Heart left ventricle (tissue), 16 donors: ENCODE results near the gene CAMK2D. TPM values are rescaled to one million over a fixed set of nuclear protein-coding genes. Genes with fewer than 3 reads are reported as not detected.

Source experiments
- ATAC-seq, 4 donors: fragments of 200-7000 bp; cut with Tn5 transposase; one replicate each; pipeline ENCODE4 v1.9.1; 2020 to 2022; ENCODE audit warnings: moderate library complexity in 4 of 4, mild to moderate bottlenecking in 3 of 4, moderate number of reproducible peaks in 1 of 4
- DNase-seq, 5 donors: peaks; one replicate each; pipeline ENCODE4 v3.0.0-alpha.2; 2020
- H3K27ac ChIP-seq, 12 donors: fragments of 200-600 bp; sonication (generic) in 4 of 12; one replicate each; pipeline versions ENCODE4 v1.5.0 to v1.8.0; 2016 to 2022; ENCODE audit warnings: mild to moderate bottlenecking in 2 of 12
- H3K27me3 ChIP-seq, 9 donors: fragments of 200-600 bp; sonication (generic) in 2 of 9; one replicate each; pipeline versions ENCODE4 v1.5.1 to v1.8.0; 2016 to 2022; ENCODE audit warnings: mild to moderate bottlenecking in 3 of 9
- H3K36me3 ChIP-seq, 9 donors: fragments of 200-600 bp; sonication (generic) in 2 of 9; one replicate each; pipeline versions ENCODE4 v1.5.0 to v1.8.0; 2018 to 2022; ENCODE audit warnings: mild to moderate bottlenecking in 2 of 9
- H3K4me1 ChIP-seq, 12 donors: fragments of 200-600 bp; sonication (generic) in 4 of 12; one replicate each; pipeline versions ENCODE4 v1.5.0 to v1.8.0; 2016 to 2022; ENCODE audit warnings: mild to moderate bottlenecking in 3 of 12
- H3K4me3 ChIP-seq, 12 donors: fragments of 200-600 bp; sonication (generic) in 4 of 12; one replicate each; pipeline versions ENCODE4 v1.5.0 to v1.8.0; 2017 to 2022; ENCODE audit warnings: mild to moderate bottlenecking in 9 of 12, moderate library complexity in 4 of 12
- H3K9me3 ChIP-seq, 12 donors: fragments of 200-600 bp; sonication (generic) in 4 of 12; one replicate each; pipeline versions ENCODE4 v1.5.0 to v1.8.0; 2016 to 2022; ENCODE audit warnings: mild to moderate bottlenecking in 1 of 12
- POLR2A ChIP-seq, 2 donors: fragments of 450-650 bp; IDR thresholded peaks; one replicate each; pipeline ENCODE4 v1.6.1; 2017; ENCODE audit warnings: antibody characterized with exemption in 2 of 2, mild to moderate bottlenecking in 2 of 2, moderate library complexity in 2 of 2
- WGBS, 4 donors: extraction: QIAGEN DNeasy Blood & Tissue Kit in 2 of 4; methylation state at CpG; one replicate each; pipeline versions ENCODE4 v1.1.5 to v1.1.7; 2013 to 2018; 5-methylcytosine and 5-hydroxymethylcytosine counted together
- intact Hi-C, 10 donors: fragments of 100-400 bp; cut with DNase I; formaldehyde crosslinking; loops; one replicate each; pipeline versions ENCODE4 v1.11.1 to v1.14.2; 2022
- polyA plus RNA-seq, 2 donors: library from polyadenylated mRNA; stranded (reverse); fragments of 200-250 nt; gene quantifications; one replicate each; pipeline ENCODE4 v1.2.3, GENCODE V29; 2013
- total RNA-seq, 9 donors: library from RNA; depleted of rRNA in 2 of 9; stranded (reverse); fragments of >200 nt in 2 of 9; fragmentation: NEBNext Ultra II Directional in 3 of 9; extraction: Animal tissue kit (Norgen Biotek cat#: 25700) in 3 of 9; gene quantifications; one replicate each; pipeline versions ENCODE4 v1.1.0 to v1.2.4, GENCODE V29; 2016 to 2023
- TF ChIP-seq, protein P1 (sequence below), 12 donors: fragments of 200-600 bp; sonication (generic) in 4 of 12; IDR thresholded peaks; one replicate each; pipeline versions ENCODE4 v1.5.0 to v1.8.0; 2018 to 2022; ENCODE audit warnings: antibody characterized with exemption in 12 of 12, mild to moderate bottlenecking in 5 of 12
- donor health status: ischemic (EF 13 %, LVEDD 7.1; RV severe dilation, severe dysfunction).
- donor health status: healthy with polysubstance abuse.
- donor health status: DM: no; HTN: yes; CAD: no.
- donor health status: DM: no; HTN: no; CAD: no.
- donor health status: ischemic (EF 25% LVEDD 6.9; RV normal size, moderate dysfunction).
- donor health status: ischemic (EF 25% LVEDD 5.7; RV mildly dilated, moderate dysfunction).
- donor health status: healthy.
- donor health status: DM: yes; HTN: yes; CAD: no.
- donor health status: ischemic (EF 35%, LVEDD 5.7; RV mildly dilated, moderate dysfunction).
- donor health status: nonischemic (EF 11% LVEDD 7.7; RV severe dilation, severe dysfunction).
- donor health status: DM: yes; HTN: yes; CAD: no.
- donor health status: PGD.
- donor health status: ischemic (EF 29% LVEDD 5.4; RV normal size, mild dysfunction).
- donor health status: nonischemic (EF 23%, LVEDD 6.1; RV moderate dilation, normal function).

The CAMK2D gene
- total and polyA plus RNA-seq, 11 donors: 40.9 to 294 (median 215) TPM

DNA sequence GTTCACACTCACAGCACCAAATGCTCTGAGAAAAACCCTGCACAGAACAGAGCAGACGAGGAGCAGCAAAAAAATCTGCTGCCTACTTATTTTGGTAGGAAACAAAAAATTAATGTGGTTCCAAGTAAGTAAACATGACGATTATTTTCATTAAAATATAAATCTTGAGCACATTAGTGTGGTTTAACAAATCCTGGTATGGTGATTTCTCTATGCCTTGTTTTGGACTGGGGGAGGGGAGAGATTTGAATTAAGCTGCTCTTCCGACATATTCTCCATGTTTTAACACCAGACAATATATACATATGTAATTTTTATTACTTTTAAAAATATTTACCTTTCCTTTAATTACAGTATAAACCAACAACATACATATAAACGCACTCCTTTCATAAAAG lies 1.8 kb downstream of the CAMK2D start:
- ATAC-seq (no peak), DNase-seq (no peak)
- Histone ChIP-seq H3K4me1 (peaks cover 3 to 57% (median 20%) of the 10 kb centered on the region in 12 donors), H3K9me3 (no peaks in the 10 kb centered on the region), H3K4me3 (peak overlapping the region; percentile 70 to 91 (median 88)), H3K27me3 (no peaks in the 10 kb centered on the region), H3K36me3 (peaks cover 0 to 16% (median 9%) of the 10 kb centered on the region in 9 donors), H3K27ac (peak overlapping the region; percentile 97 to 100 (median 99))
- TF ChIP-seq, protein P1, sequence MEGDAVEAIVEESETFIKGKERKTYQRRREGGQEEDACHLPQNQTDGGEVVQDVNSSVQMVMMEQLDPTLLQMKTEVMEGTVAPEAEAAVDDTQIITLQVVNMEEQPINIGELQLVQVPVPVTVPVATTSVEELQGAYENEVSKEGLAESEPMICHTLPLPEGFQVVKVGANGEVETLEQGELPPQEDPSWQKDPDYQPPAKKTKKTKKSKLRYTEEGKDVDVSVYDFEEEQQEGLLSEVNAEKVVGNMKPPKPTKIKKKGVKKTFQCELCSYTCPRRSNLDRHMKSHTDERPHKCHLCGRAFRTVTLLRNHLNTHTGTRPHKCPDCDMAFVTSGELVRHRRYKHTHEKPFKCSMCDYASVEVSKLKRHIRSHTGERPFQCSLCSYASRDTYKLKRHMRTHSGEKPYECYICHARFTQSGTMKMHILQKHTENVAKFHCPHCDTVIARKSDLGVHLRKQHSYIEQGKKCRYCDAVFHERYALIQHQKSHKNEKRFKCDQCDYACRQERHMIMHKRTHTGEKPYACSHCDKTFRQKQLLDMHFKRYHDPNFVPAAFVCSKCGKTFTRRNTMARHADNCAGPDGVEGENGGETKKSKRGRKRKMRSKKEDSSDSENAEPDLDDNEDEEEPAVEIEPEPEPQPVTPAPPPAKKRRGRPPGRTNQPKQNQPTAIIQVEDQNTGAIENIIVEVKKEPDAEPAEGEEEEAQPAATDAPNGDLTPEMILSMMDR (IDR thresholded peaks at IDR 0.05): no peak
- TF ChIP-seq POLR2A (IDR thresholded peaks at IDR 0.05): no peak
- 19 to 23% (median 22%) methylated on average over 4 of the region's 4 CpGs for WGBS, 4 donors
- intact Hi-C loops: loop anchor here (2.0 to 10.0 kb wide), 21 partner anchors 72 to 625 kb away; no protein-coding TSS in a partner anchor

DNA sequence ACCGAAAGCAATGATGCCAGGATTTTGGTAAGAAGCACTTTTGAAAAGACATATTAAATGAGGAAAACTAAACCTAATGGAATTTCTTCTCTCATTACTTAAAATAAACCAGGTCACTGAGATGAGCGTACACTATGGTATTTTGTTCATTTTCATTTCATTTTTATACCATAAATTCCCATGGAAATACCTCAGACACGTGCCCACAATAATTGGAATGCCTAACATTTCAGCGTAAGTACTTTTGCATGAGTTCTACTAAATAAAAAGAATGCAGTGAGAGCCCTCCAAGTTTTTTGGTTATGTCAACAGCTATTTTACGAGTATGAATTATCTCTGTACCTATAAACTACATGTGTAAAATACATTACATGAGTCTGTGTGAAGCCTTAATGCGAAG lies 3.2 kb downstream of the CAMK2D start:
- no peak for ATAC-seq
- H3K4me3 ChIP-seq: peak overlapping the region in 9 of 12 donors; percentile 70 to 91 (median 89)
- DNase-seq: no peak
- peak overlapping the region in 9 of 12 donors; percentile 4 to 99 (median 97) for H3K27ac ChIP-seq
- TF ChIP-seq, protein P1 (IDR thresholded peaks at IDR 0.05): no peak
- peaks cover 0 to 27% (median 13%) of the 10 kb centered on the region in 9 donors for H3K36me3 ChIP-seq
- 48 to 57% (median 54%) methylated on average over 6 of the region's 6 CpGs for WGBS, 4 donors
- H3K27me3 ChIP-seq: no peaks in the 10 kb centered on the region
- H3K4me1 ChIP-seq: peaks cover 3 to 65% (median 27%) of the 10 kb centered on the region in 12 donors
- H3K9me3 ChIP-seq: no peaks in the 10 kb centered on the region
- intact Hi-C loops: loop anchor here in 5 of 10 donors (5.0 to 10.0 kb wide), 4 partner anchors 71 to 121 kb away; no protein-coding TSS in a partner anchor

DNA sequence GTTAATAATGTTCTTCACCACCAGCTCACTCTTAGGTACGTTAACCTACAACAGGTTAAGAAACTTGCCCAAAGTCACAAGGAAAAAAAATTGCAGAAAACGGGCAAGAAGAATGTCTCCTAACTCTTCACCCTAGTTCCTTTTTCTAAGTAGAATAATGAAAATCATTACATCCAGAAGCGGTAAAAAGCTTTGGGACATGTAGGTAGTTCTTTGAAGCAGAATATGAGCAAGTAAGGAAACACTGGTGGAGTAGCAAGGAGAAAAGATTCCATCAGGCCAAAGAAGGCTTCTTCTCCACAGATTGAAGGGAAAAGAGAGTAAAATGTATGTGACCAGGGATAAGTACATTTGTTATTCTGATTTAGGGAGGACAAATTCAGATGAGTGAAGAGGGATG lies 4.1 kb downstream of the CAMK2D start:
- Histone ChIP-seq H3K36me3 (peaks cover 0 to 27% (median 18%) of the 10 kb centered on the region in 9 donors), H3K27me3 (no peaks in the 10 kb centered on the region), H3K27ac (peak overlapping the region in 7 of 12 donors; percentile 1 to 99 (median 99)), H3K4me1 (peaks cover 3 to 69% (median 33%) of the 10 kb centered on the region in 12 donors), H3K9me3 (no peaks in the 10 kb centered on the region), H3K4me3 (peak overlapping the region in 6 of 12 donors; percentile 84 to 91 (median 89))
- TF ChIP-seq POLR2A (IDR thresholded peaks at IDR 0.05): no peak
- TF ChIP-seq, protein P1 (IDR thresholded peaks at IDR 0.05): no peak
- no peak for DNase-seq
- WGBS, 4 donors: 69 to 81% (median 77%) methylated on average over 3 of the region's 3 CpGs
- no peak for ATAC-seq
- intact Hi-C loops: loop anchor here in 5 of 10 donors (5.0 to 10.0 kb wide), 4 partner anchors 70 to 120 kb away; no protein-coding TSS in a partner anchor

DNA sequence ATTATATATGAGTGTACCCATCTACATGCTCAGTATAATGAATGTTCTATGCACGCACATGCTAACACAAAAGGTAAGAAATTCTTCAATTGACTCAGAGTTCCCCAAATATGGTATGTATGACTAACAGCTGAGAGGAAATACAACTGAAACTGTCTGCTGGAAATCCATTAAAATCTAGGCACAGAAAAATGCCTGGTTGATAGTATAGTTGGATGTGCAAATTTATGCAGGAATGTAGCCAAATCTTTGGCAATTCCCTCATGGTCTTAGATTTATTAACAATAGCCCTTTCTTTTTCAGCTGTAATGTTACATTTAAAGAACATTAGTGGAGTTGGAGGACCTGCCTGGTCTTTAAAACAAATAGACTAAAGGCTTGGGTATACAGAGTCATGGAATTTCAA lies 5.5 kb downstream of the CAMK2D start:
- ATAC-seq (no peak), DNase-seq (no peak)
- Histone ChIP-seq H3K4me3 (no peak overlapping the region), H3K27me3 (no peaks in the 10 kb centered on the region), H3K4me1 (peaks cover 3 to 69% (median 35%) of the 10 kb centered on the region in 12 donors), H3K27ac (peak overlapping the region in 4 of 12 donors; percentile 5 to 39 (median 12)), H3K9me3 (no peaks in the 10 kb centered on the region), H3K36me3 (peaks cover 0 to 28% (median 21%) of the 10 kb centered on the region in 9 donors)
- WGBS, 4 donors: 54 to 79% (median 70%) methylated on average over 1 of the region's 1 CpG
- TF ChIP-seq POLR2A (IDR thresholded peaks at IDR 0.05): no peak
- TF ChIP-seq, protein P1 (IDR thresholded peaks at IDR 0.05): no peak
- intact Hi-C loops: loop anchor here in 5 of 10 donors (5.0 to 10.0 kb wide), 4 partner anchors 69 to 119 kb away; no protein-coding TSS in a partner anchor
